Right atrium auricular region (tissue), 2 donors: Measurements from ENCODE around the gene JADE3. TPM values are rescaled to one million over a fixed set of nuclear protein-coding genes. Genes with fewer than 3 reads are reported as not detected.

Source experiments
- DNase-seq: peaks from one replicate; pipeline ENCODE4 v3.0.0-alpha.2; 2019; ENCODE audit warnings: low spot score
- H3K27ac ChIP-seq, 2 donors: fragments of 200-600 bp; sonication (generic); 1 replicate in 1 of 2; 2 replicates in 1 of 2; pipeline ENCODE4 v1.5.1; 2016 to 2019
- H3K27me3 ChIP-seq, 2 donors: fragments of 200-600 bp; sonication (generic); one replicate each; pipeline versions ENCODE4 v1.5.1 to v1.6.0; 2017 to 2019
- H3K36me3 ChIP-seq: fragments of 200-600 bp; sonication (generic); one replicate; pipeline ENCODE4 v1.5.1; 2016
- H3K4me1 ChIP-seq, 2 donors: fragments of 200-600 bp; sonication (generic); one replicate each; pipeline versions ENCODE4 v1.5.1 to v1.6.0; 2017 to 2019
- H3K4me3 ChIP-seq, 2 donors: fragments of 200-600 bp; sonication (generic); 1 replicate in 1 of 2; 2 replicates in 1 of 2; pipeline ENCODE4 v1.5.1; 2017 to 2019; ENCODE audit warnings: mild to moderate bottlenecking in 1 of 2, moderate library complexity in 1 of 2
- H3K9me3 ChIP-seq, 2 donors: fragments of 200-600 bp; sonication (generic); one replicate each; pipeline ENCODE4 v1.5.1; 2019
- total RNA-seq, 2 donors: library from RNA; depleted of rRNA; stranded (reverse); fragments of >200 nt; gene quantifications; one replicate each; pipeline ENCODE4 v1.1.0, GENCODE V29; 2016
- TF ChIP-seq, protein P1 (sequence below), 2 donors: fragments of 200-600 bp; sonication (generic); IDR thresholded peaks; one replicate each; pipeline ENCODE4 v1.5.1; 2019; ENCODE audit warnings: antibody characterized with exemption in 2 of 2

The JADE3 gene
- total RNA-seq, 2 donors from 2014 or later, result 3.8 to 3.9 TPM

DNA sequence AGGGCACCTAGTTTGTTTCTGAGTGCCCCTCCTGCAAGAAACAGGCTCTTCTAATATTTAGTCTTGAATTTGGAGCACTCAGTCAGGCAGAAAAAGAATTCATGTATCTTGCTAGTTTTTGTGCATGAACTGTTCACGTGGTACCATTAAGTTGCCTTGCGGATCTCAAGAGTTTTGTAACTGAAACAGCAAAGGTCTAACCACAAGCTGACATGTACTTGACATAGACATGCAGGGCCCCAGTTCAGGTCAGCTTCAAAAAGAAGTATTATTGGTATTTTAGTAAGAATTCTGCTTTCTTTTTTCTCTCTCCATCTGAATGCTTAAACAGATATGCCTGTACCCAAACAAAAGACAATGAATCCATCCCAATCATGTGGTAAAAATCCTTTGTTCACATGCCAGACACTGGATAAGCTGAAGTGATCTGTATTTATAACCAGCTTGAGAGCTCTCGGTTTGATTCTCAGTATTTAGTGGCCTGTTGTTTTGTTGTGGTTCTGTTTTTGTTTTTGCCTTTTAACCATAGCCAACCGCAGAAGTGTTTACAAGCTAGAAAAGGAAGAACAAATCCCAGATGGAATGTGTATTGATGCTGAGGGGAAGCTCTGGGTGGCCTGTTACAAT is 179.0 kb downstream of the JADE3 start:
- no peaks in the 10 kb centered on the region for H3K27me3 ChIP-seq
- H3K9me3 ChIP-seq, result peaks cover 0 to 3% of the 10 kb centered on the region in 2 donors
- DNase-seq, result no peak
- TF ChIP-seq, protein P1, sequence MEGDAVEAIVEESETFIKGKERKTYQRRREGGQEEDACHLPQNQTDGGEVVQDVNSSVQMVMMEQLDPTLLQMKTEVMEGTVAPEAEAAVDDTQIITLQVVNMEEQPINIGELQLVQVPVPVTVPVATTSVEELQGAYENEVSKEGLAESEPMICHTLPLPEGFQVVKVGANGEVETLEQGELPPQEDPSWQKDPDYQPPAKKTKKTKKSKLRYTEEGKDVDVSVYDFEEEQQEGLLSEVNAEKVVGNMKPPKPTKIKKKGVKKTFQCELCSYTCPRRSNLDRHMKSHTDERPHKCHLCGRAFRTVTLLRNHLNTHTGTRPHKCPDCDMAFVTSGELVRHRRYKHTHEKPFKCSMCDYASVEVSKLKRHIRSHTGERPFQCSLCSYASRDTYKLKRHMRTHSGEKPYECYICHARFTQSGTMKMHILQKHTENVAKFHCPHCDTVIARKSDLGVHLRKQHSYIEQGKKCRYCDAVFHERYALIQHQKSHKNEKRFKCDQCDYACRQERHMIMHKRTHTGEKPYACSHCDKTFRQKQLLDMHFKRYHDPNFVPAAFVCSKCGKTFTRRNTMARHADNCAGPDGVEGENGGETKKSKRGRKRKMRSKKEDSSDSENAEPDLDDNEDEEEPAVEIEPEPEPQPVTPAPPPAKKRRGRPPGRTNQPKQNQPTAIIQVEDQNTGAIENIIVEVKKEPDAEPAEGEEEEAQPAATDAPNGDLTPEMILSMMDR (IDR thresholded peaks at IDR 0.05), result no peak
- no peaks in the 10 kb centered on the region for H3K36me3 ChIP-seq
- H3K4me1 ChIP-seq, result no peaks in the 10 kb centered on the region
- no peak overlapping the region for H3K4me3 ChIP-seq
- no peak overlapping the region for H3K27ac ChIP-seq

GRCh38 chrX:47093248-47093647 is 181.0 kb downstream of the JADE3 start:
- no peaks in the 10 kb centered on the region for H3K4me1 ChIP-seq
- no peak overlapping the region for H3K27ac ChIP-seq
- no peaks in the 10 kb centered on the region for H3K36me3 ChIP-seq
- no peak overlapping the region for H3K4me3 ChIP-seq
- peaks cover 0 to 3% of the 10 kb centered on the region in 2 donors for H3K9me3 ChIP-seq
- DNase-seq, result no peak
- no peaks in the 10 kb centered on the region for H3K27me3 ChIP-seq
- TF ChIP-seq, protein P1 (IDR thresholded peaks at IDR 0.05), result peak in 1 of 2 donors; percentile 57

GRCh38 chrX:47093860-47094259 is 181.6 kb downstream of the JADE3 start:
- Histone ChIP-seq H3K27me3 (no peaks in the 10 kb centered on the region), H3K36me3 (no peaks in the 10 kb centered on the region), H3K4me1 (no peaks in the 10 kb centered on the region), H3K9me3 (peaks cover 0 to 3% of the 10 kb centered on the region in 2 donors), H3K27ac (no peak overlapping the region), H3K4me3 (no peak overlapping the region)
- TF ChIP-seq, protein P1 (IDR thresholded peaks at IDR 0.05), result no peak
- no peak for DNase-seq

- Histone ChIP-seq H3K9me3 (peaks cover 0 to 3% of the 10 kb centered on the region in 2 donors), H3K4me1 (no peaks in the 10 kb centered on the region), H3K27ac (no peak overlapping the region), H3K27me3 (no peaks in the 10 kb centered on the region), H3K4me3 (no peak overlapping the region), H3K36me3 (no peaks in the 10 kb centered on the region)
- DNase-seq, result no peak
- TF ChIP-seq, protein P1 (IDR thresholded peaks at IDR 0.05), result no peak
Measured at GRCh38 chrX:47097018-47097417, 184.8 kb downstream of the JADE3 start.

DNA sequence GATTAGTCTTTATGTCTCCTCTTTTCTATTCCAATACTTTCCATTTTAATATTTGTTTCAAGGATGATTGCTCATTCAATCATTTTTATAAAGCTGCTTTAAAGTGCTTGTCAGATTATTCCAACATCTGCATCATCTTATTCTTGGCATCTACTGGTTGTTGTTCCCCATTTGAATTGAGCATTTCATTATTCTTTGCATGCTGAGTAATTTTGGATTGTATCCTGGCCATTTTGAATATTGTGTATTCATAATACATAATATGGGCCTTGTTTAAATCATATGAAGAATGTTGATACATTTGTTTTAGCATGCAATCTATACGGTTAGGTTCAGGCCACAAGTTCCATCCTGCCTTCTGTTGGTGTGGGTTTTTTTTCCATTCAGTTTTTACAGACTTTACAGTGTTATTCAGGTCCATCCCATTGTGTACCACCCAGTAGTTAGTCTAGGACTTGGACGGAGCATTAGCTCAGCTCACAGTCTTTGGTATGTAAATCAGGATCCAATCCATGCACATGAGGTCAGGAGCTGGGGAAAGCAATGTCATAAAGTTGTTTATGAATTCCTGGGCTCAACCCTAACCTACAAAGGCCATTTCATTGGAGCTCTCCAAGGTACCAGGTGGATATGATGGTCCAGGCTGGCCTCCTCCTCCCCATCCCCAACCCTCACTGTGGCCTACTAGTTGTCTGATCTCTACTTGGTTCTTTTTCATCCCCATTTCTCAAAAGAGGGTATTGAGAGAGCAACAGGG is 186.3 kb downstream of the JADE3 start:
- Histone ChIP-seq H3K27ac (no peak overlapping the region), H3K4me3 (no peak overlapping the region), H3K36me3 (no peaks in the 10 kb centered on the region), H3K27me3 (no peaks in the 10 kb centered on the region), H3K4me1 (no peaks in the 10 kb centered on the region), H3K9me3 (peaks cover 0 to 3% of the 10 kb centered on the region in 2 donors)
- TF ChIP-seq, protein P1 (IDR thresholded peaks at IDR 0.05), result no peak
- DNase-seq, result no peak
